ENCODE results near the gene SARDH.

SARDH gene

DNA sequence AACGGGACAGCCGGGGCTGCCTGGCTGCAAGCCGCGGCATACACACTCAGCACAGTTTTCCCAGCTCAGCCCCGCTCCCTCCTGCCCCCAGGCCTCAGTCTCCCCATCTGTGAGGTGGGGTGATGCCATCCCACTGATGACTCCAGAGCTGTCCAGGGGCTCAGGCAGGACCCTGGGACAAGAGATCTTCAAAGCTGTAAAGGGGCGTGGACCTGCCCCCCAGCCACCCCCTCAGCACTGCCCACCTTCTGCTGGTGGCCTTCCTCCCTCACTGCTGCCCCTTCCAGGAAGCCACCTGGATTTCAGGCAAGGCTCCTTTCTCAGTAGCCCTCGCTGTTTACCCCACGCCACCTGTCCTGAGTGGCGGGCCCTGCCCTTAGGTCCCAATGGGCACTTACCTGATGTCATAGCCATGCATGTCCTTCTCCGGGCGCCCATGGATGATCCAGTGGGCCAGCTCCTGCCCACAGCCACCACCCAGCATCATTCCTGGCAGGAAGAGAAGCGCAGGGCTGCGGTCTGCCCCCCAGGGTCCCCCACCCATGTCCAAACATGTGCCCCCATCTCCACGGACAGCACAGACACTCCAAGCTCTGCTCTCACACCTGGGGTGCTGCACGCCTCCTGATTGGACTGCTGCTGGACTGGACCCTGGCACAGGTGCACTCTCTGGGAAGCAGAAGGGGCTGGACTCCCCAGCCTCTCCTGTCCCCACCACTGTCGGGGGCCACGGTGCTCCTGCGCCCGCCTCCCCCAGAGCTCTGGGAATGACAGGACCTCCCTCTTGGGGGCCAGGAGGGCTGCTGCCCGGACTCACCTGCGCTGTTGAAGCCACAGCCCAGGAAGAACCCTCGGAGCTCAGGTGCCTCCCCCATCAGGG, 25.7 kb downstream of the SARDH start:
- in situ Hi-C loops (cut with MboI; ENCODE audit: low sequenced_read_pairs, unreplicated experiment), result no loop called here
- TF ChIP-seq, protein P1, sequence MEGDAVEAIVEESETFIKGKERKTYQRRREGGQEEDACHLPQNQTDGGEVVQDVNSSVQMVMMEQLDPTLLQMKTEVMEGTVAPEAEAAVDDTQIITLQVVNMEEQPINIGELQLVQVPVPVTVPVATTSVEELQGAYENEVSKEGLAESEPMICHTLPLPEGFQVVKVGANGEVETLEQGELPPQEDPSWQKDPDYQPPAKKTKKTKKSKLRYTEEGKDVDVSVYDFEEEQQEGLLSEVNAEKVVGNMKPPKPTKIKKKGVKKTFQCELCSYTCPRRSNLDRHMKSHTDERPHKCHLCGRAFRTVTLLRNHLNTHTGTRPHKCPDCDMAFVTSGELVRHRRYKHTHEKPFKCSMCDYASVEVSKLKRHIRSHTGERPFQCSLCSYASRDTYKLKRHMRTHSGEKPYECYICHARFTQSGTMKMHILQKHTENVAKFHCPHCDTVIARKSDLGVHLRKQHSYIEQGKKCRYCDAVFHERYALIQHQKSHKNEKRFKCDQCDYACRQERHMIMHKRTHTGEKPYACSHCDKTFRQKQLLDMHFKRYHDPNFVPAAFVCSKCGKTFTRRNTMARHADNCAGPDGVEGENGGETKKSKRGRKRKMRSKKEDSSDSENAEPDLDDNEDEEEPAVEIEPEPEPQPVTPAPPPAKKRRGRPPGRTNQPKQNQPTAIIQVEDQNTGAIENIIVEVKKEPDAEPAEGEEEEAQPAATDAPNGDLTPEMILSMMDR (IDR thresholded peaks at IDR 0.05; ENCODE audit: borderline replicate concordance, control extremely low read depth, extremely low read depth, insufficient read depth, missing control alignments), result no peak
- no peak for DNase-seq (ENCODE audit: low spot score)

DNA sequence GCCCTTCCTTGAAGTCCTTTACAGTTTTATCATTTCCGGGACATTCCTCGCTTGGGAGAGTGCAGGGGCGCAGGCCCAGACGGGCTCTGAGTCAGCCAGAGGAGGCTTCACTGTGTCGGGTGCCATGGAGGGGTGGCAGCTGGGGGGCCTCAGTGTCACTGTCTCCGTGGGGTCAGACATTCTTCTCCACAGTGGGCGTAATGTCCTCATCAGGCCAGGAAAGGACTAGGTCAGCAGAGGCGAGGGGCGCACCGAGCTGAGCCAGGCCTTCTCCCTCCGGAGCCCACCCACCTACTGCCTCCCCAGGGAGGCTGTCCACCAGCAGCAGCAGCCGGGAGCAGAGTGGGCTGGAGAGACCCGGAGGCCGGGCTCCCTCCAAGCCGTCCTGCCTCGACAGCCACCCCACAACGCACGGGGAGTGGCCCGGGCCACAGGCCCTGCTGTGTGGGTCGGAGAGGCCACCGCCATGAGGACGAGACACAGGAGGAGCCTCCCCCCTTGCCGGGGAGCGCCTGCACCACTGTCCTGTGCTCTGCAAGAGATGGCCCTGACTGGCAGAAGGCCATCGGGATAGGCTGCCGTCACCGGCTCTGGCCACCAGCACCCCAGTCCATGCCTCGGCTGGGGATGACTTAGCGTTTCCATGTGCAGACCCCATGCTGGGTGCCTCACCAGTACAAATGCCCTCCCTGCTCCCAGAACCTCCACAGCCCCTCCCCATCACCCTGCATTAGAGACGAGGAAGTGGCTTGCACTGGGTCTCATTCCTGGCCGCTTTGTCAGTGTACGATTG, 26.5 kb downstream of the SARDH start:
- in situ Hi-C loops (cut with MboI; ENCODE audit: low sequenced_read_pairs, unreplicated experiment), result no loop called here
- TF ChIP-seq, protein P1 (IDR thresholded peaks at IDR 0.05; ENCODE audit: borderline replicate concordance, control extremely low read depth, extremely low read depth, insufficient read depth, missing control alignments), result no peak
- no peak for DNase-seq (ENCODE audit: low spot score)

DNA sequence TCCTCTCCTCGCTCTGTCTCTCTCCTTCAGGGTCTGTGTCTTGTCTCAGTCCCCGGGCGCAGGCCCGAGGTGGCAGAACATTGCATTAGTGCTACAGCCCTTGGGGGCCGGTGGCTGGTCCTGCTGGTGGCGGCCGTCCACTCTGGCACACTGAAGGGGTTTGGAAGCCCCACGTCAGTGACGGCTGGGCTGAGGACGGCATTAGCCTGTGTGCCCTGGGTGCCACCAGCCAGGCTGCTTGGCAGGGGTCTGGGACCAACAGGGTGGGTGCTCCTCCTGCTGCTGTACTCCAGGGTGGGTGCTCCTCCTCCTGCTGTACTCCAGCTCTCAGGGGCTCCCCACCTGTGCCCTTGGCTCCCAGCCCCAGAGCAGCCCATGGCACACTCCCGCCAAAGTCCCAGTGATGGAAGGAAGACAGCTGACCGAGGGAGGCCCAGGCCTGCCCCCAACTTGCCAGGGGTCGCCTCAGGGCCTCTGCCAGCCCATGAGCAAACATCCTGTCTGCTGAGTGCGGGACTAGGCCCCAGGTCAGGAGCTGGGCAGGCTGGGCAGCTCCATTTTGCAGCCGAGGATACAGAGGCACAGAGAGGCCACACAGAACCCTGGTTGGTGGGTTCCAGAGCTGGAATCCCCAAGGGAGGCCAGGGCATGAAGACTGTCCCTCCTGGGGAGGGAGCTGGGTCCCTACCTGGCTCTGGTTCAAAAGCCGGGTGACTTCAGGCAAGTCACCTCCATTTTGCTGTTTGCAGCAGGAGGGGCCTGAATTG, 27.3 kb downstream of the SARDH start:
- in situ Hi-C loops (cut with MboI; ENCODE audit: low sequenced_read_pairs, unreplicated experiment), result no loop called here
- no peak for DNase-seq (ENCODE audit: low spot score)
- TF ChIP-seq, protein P1 (IDR thresholded peaks at IDR 0.05; ENCODE audit: borderline replicate concordance, control extremely low read depth, extremely low read depth, insufficient read depth, missing control alignments), result no peak

DNA sequence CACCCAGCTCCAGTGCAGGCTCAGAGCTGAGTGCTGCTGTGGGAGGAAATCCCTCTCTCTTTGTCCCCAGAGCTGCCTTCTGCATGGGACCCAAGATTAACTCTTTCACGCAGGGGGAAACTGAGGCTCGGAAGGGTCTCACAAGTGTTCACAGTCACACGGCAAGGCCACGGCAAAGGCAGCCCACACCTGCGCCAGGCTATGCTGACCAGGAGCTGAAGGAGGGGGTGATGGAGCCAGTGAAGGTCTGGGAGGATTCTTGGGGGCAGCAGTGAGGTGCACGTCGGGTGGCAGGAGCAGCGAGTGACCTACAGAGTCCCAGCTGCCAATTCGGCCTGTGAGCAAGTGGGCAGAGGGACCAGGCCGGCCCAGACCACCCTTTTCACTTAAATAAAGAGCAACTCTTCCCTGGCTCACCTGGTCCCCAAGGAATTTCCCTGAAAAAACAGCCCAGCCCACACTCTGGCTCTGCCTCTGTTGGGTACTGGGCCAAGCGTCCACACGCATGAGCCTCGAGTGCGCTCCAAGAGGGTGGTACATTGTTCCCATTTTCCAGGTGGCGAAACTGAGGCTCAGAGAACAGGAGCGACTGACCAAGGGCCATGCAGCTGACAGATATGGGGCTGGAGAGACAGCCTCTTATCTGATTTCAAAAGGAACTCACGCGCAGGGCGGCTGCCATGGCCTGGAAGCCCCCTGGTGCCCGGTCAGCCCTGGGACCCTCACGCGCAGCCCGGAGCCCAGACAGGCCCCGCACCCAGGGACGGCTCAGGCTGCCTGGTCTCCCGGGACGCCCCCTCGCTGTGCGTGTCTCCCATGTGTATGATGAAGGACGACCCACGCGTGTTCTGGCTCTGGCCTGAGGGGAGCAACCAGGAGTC, 28.2 kb downstream of the SARDH start:
- TF ChIP-seq, protein P1 (IDR thresholded peaks at IDR 0.05; ENCODE audit: borderline replicate concordance, control extremely low read depth, extremely low read depth, insufficient read depth, missing control alignments), result no peak
- DNase-seq (ENCODE audit: low spot score), result no peak
- in situ Hi-C loops (cut with MboI; ENCODE audit: low sequenced_read_pairs, unreplicated experiment), result no loop called here

DNA sequence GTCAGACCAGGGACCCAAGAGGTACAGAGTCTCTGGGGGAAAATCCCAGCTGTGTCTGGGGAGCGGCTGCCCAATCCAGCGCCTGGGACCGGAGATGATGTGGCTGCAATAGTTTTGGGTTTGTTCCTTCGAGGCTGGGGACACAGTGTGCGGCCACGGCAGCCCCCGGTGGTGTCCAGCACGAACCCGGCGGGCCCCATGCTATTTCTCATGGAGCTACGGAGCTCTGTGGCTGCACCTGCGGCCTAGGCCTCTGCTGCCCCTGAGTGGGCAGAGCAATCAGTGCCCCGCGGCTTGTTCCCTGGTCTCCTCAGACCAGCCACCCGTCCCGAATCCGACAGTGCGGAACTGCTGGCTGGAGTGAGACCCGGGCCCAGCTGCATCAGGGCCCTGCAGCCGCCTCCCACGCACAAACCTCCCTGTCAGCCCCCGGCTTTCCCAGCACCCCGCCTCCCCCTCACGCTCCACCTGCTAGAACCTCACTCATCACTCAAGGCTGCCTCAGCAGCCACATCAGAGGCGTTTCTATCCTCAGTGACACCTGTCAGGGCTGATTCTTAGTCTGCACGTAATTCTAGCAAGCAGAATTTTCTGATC, 29.0 kb downstream of the SARDH start:
- in situ Hi-C loops (cut with MboI; ENCODE audit: low sequenced_read_pairs, unreplicated experiment), result no loop called here
- DNase-seq (ENCODE audit: low spot score), result peak; percentile 73
- TF ChIP-seq, protein P1 (IDR thresholded peaks at IDR 0.05; ENCODE audit: borderline replicate concordance, control extremely low read depth, extremely low read depth, insufficient read depth, missing control alignments), result no peak

All from GM13976 (cell line).